ENCODE measurements around the gene PARP16. TPM values are rescaled to one million over a fixed set of nuclear protein-coding genes. Genes with fewer than 3 reads are reported as not detected.

Gene PARP16
- total RNA-seq, 4 donors from 2014 or later, result 7.0 to 23.1 (median 8.1) TPM

DNA sequence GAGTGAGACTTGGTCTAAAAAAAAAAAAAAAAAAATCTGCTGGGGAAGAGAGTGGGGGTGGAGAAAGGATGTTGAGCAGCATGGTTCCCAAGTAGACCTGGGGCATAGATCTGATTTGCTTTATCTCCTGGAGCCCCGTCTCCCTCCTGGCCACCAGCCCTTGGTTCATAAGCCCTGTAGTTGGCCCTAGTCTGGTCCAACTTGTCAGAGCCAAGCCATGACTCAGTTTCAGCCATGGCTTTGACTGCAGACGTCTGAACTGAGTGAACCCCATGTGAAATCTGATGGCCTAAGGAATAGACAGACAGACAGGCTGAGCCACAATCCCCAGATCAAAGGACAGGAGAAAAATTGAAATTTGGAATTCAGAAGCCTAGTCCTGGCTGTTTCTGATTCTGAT lies 73.4 kb downstream of the PARP16 start:
- Histone ChIP-seq H3K4me1 (no peaks in the 10 kb centered on the region), H3K9me3 (no peaks in the 10 kb centered on the region), H3K36me3 (no peaks in the 10 kb centered on the region), H3K27me3 (no peaks in the 10 kb centered on the region), H3K4me3 (no peak overlapping the region), H3K27ac (no peak overlapping the region)
- TF ChIP-seq, protein P1, sequence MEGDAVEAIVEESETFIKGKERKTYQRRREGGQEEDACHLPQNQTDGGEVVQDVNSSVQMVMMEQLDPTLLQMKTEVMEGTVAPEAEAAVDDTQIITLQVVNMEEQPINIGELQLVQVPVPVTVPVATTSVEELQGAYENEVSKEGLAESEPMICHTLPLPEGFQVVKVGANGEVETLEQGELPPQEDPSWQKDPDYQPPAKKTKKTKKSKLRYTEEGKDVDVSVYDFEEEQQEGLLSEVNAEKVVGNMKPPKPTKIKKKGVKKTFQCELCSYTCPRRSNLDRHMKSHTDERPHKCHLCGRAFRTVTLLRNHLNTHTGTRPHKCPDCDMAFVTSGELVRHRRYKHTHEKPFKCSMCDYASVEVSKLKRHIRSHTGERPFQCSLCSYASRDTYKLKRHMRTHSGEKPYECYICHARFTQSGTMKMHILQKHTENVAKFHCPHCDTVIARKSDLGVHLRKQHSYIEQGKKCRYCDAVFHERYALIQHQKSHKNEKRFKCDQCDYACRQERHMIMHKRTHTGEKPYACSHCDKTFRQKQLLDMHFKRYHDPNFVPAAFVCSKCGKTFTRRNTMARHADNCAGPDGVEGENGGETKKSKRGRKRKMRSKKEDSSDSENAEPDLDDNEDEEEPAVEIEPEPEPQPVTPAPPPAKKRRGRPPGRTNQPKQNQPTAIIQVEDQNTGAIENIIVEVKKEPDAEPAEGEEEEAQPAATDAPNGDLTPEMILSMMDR (IDR thresholded peaks at IDR 0.05), result no peak
- TF ChIP-seq POLR2A (IDR thresholded peaks at IDR 0.05), result no peak
- DNase-seq, result no peak

DNA sequence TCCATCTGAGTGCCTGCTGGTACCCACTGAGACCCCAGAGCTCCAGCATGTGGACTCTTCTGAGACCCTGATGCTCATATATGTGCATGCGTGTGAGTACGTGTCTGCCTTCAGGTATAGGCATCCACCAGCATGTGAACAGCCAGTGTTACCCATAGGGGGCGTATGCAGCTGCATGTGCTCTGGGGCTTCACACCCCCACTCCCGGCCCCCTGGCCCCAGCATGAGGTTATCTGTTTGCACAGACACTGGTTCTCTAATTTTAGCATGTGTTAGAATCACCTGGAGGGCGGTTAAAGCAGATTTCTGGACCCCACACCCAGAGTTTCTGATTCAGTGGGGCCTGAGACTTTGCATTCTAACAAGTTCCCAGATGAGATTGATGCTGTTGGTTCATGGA lies 74.6 kb downstream of the PARP16 start:
- DNase-seq, result peak in 1 of 3 donors; percentile 22
- Histone ChIP-seq H3K27ac (peak overlapping the region in 1 of 4 donors; percentile 5), H3K36me3 (no peaks in the 10 kb centered on the region), H3K27me3 (no peaks in the 10 kb centered on the region), H3K4me1 (no peaks in the 10 kb centered on the region), H3K9me3 (no peaks in the 10 kb centered on the region), H3K4me3 (no peak overlapping the region)
- TF ChIP-seq POLR2A (IDR thresholded peaks at IDR 0.05), result no peak
- TF ChIP-seq, protein P1 (IDR thresholded peaks at IDR 0.05), result peak in 4 of 6 experiments; percentile 9 to 25 (median 18)

DNA sequence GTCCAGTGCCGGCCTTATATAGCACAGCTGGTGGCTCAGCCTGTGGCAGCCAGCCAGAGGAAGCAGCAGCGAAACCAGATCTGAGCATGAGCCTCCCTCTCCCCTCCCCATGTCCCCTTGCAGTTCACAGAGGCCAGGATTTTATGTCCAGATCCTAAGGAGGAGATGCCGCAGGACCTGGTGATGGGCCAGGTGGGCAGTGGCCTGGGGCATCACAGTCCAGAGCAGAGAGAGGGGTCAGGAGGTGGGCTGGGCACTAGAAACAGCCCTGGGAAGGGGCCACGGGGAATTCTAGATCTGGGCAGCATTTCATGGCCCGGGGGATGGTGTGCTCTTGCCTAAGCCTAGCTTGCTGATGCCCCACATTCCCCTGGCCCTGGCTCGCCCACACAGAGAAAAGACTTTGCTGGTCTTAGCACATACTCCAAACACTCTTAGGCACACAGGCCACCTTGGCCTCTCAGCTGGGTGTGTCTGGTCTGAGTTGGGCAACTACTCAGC lies 75.2 kb downstream of the PARP16 start:
- Histone ChIP-seq H3K27me3 (no peaks in the 10 kb centered on the region), H3K36me3 (no peaks in the 10 kb centered on the region), H3K9me3 (no peaks in the 10 kb centered on the region), H3K4me1 (no peaks in the 10 kb centered on the region), H3K27ac (peak overlapping the region in 2 of 4 donors; percentile 1 to 5), H3K4me3 (no peak overlapping the region)
- TF ChIP-seq, protein P1 (IDR thresholded peaks at IDR 0.05), result no peak
- no peak for TF ChIP-seq POLR2A (IDR thresholded peaks at IDR 0.05)
- peak in 1 of 3 donors; percentile 48 for DNase-seq

DNA sequence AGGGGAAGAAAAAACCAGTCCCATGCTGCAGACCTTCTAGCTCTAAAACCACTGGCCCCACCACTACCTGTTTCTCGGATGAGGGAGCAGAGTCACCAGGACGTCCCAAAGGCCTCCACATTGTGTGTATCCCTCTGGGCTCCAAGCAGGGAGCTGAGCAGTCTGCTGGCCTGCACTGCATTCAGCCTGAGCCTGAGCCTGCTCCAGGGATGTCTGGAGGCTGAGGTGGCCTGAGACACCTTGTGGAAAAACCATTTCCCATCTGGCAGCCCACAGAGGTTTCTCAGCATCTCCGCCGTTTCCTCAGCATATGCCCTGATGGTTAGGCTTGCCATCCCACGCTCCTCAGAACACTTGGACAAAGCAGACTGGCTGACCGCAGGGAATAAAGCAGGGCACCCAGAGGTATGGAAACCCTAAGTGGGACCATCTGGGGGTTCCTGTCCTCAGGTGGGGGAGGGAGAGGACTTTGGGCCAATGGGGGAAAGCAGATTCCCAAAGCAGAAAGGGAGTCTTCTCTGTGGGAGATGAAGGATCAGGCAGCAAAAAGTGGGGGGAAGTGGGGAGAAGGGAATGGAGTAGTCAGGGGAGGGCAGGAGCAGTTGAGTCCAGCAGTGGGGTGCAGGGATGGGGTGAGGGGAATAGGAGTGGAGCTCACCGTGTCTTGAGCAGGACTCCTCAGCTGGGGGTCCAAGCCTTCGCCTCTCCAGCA lies 75.8 kb downstream of the PARP16 start, which contains the start of gene CILP:
CILP (minus strand) TSS at position 704 of the 712 bp plus-strand sequence. CDS start 1,718 bp downstream, outside the sequence.
- no peak for DNase-seq
- Histone ChIP-seq H3K36me3 (no peaks in the 10 kb centered on the region), H3K4me1 (no peaks in the 10 kb centered on the region), H3K27ac (peak within 1 kb of the TSS in 2 of 4 donors; percentile 1 to 5), H3K27me3 (no peaks in the 10 kb centered on the region), H3K4me3 (peak within 1 kb of the TSS in 1 of 4 donors; percentile 19), H3K9me3 (no peaks in the 10 kb centered on the region)
- TF ChIP-seq, protein P1 (IDR thresholded peaks at IDR 0.05), result no peak
- TF ChIP-seq POLR2A (IDR thresholded peaks at IDR 0.05), result no peak

DNA sequence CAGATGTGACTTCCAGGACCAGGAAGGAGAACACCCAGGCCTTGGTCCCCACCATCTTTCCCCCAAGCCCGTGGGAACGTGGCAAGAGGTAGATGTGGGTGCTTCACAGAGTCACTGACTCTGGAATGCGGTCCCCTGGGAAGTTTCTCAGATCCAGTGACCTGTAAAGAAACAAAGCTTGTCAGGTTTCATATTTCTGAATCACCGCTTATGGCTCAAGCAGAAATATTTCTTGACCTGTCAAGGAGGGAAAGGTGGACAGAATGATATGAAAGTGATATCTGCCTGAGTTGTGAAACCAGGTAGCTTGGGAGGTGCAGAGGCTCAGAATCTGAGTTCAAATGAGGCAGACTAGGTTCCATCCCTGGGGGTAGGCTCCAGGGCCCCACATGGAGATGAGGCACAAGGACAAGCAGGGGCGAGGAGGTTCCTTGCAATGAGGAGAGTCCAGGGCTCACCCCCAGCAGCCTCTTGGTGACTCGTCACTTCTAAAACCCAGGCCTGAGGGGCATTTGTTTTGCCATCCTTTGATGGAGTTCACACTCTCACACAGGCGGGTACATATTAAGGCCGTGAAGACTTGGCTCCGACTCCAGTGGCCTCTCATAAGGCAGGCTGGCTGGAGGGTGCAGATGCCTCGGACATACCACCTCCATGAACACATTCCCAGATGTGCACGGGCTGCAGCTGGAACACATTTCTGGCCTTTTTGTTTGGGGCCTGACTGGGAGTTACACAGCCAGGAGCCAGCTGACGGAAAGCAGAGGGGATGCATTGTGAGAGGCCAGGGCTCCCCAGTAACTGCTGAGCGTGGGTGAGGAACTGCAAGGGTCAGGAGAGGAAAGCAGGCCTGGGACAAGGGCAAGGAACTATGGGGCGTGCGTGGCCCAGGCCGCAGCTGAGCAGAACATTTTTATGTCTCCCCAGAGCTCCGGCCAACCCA lies 76.7 kb downstream of the PARP16 start:
- Histone ChIP-seq H3K4me3 (peak overlapping the region in 1 of 4 donors; percentile 19), H3K9me3 (no peaks in the 10 kb centered on the region), H3K4me1 (no peaks in the 10 kb centered on the region), H3K36me3 (no peaks in the 10 kb centered on the region), H3K27ac (no peak overlapping the region), H3K27me3 (no peaks in the 10 kb centered on the region)
- TF ChIP-seq POLR2A (IDR thresholded peaks at IDR 0.05), result no peak
- TF ChIP-seq, protein P1 (IDR thresholded peaks at IDR 0.05), result no peak
- no peak for DNase-seq

All from Peyer's patch (tissue), 4 donors.